Heart left ventricle (tissue), 16 donors: ENCODE measurements around the gene P2RX3. TPM values are rescaled to one million over a fixed set of nuclear protein-coding genes. Genes with fewer than 3 reads are reported as not detected.

ENCODE experiments used
- ATAC-seq, 4 donors: fragments of 200-7000 bp; cut with Tn5 transposase; one replicate each; pipeline ENCODE4 v1.9.1; 2020 to 2022; ENCODE audit warnings: moderate library complexity in 4 of 4, mild to moderate bottlenecking in 3 of 4, moderate number of reproducible peaks in 1 of 4
- DNase-seq, 5 donors: peaks; one replicate each; pipeline ENCODE4 v3.0.0-alpha.2; 2020
- H3K27ac ChIP-seq, 12 donors: fragments of 200-600 bp; sonication (generic) in 4 of 12; one replicate each; pipeline versions ENCODE4 v1.5.0 to v1.8.0; 2016 to 2022; ENCODE audit warnings: mild to moderate bottlenecking in 2 of 12
- H3K27me3 ChIP-seq, 9 donors: fragments of 200-600 bp; sonication (generic) in 2 of 9; one replicate each; pipeline versions ENCODE4 v1.5.1 to v1.8.0; 2016 to 2022; ENCODE audit warnings: mild to moderate bottlenecking in 3 of 9
- H3K36me3 ChIP-seq, 9 donors: fragments of 200-600 bp; sonication (generic) in 2 of 9; one replicate each; pipeline versions ENCODE4 v1.5.0 to v1.8.0; 2018 to 2022; ENCODE audit warnings: mild to moderate bottlenecking in 2 of 9
- H3K4me1 ChIP-seq, 12 donors: fragments of 200-600 bp; sonication (generic) in 4 of 12; one replicate each; pipeline versions ENCODE4 v1.5.0 to v1.8.0; 2016 to 2022; ENCODE audit warnings: mild to moderate bottlenecking in 3 of 12
- H3K4me3 ChIP-seq, 12 donors: fragments of 200-600 bp; sonication (generic) in 4 of 12; one replicate each; pipeline versions ENCODE4 v1.5.0 to v1.8.0; 2017 to 2022; ENCODE audit warnings: mild to moderate bottlenecking in 9 of 12, moderate library complexity in 4 of 12
- H3K9me3 ChIP-seq, 12 donors: fragments of 200-600 bp; sonication (generic) in 4 of 12; one replicate each; pipeline versions ENCODE4 v1.5.0 to v1.8.0; 2016 to 2022; ENCODE audit warnings: mild to moderate bottlenecking in 1 of 12
- CTCF ChIP-seq, 12 donors: fragments of 200-600 bp; sonication (generic) in 4 of 12; IDR thresholded peaks; one replicate each; pipeline versions ENCODE4 v1.5.0 to v1.8.0; 2018 to 2022; ENCODE audit warnings: antibody characterized with exemption in 12 of 12, mild to moderate bottlenecking in 5 of 12
- POLR2A ChIP-seq, 2 donors: fragments of 450-650 bp; IDR thresholded peaks; one replicate each; pipeline ENCODE4 v1.6.1; 2017; ENCODE audit warnings: antibody characterized with exemption in 2 of 2, mild to moderate bottlenecking in 2 of 2, moderate library complexity in 2 of 2
- whole genome bisulfite sequencing, 4 donors: extraction: QIAGEN DNeasy Blood & Tissue Kit in 2 of 4; methylation state at CpG; one replicate each; pipeline versions ENCODE4 v1.1.5 to v1.1.7; 2013 to 2018; 5-methylcytosine and 5-hydroxymethylcytosine counted together
- intact Hi-C, 10 donors: fragments of 100-400 bp; cut with DNase I; formaldehyde crosslinking; loops; one replicate each; pipeline versions ENCODE4 v1.11.1 to v1.14.2; 2022
- polyA plus RNA-seq, 2 donors: library from polyadenylated mRNA; stranded (reverse); fragments of 200-250 nt; gene quantifications; one replicate each; pipeline ENCODE4 v1.2.3, GENCODE V29; 2013
- total RNA-seq, 9 donors: library from RNA; depleted of rRNA in 2 of 9; stranded (reverse); fragments of >200 nt in 2 of 9; fragmentation: NEBNext Ultra II Directional in 3 of 9; extraction: Animal tissue kit (Norgen Biotek cat#: 25700) in 3 of 9; gene quantifications; one replicate each; pipeline versions ENCODE4 v1.1.0 to v1.2.4, GENCODE V29; 2016 to 2023
- donor health status: ischemic (EF 13 %, LVEDD 7.1; RV severe dilation, severe dysfunction).
- donor health status: healthy with polysubstance abuse.
- donor health status: DM: no; HTN: yes; CAD: no.
- donor health status: DM: no; HTN: no; CAD: no.
- donor health status: ischemic (EF 25% LVEDD 6.9; RV normal size, moderate dysfunction).
- donor health status: ischemic (EF 25% LVEDD 5.7; RV mildly dilated, moderate dysfunction).
- donor health status: healthy.
- donor health status: DM: yes; HTN: yes; CAD: no.
- donor health status: ischemic (EF 35%, LVEDD 5.7; RV mildly dilated, moderate dysfunction).
- donor health status: nonischemic (EF 11% LVEDD 7.7; RV severe dilation, severe dysfunction).
- donor health status: DM: yes; HTN: yes; CAD: no.
- donor health status: PGD.
- donor health status: ischemic (EF 29% LVEDD 5.4; RV normal size, mild dysfunction).
- donor health status: nonischemic (EF 23%, LVEDD 6.1; RV moderate dilation, normal function).

The P2RX3 gene
- total and polyA plus RNA-seq, 11 donors: 0.35 to 7.1 (median 1.3) TPM

- no peak for ATAC-seq
Measured at GRCh38 chr11:57332694-57333440, 5.3 kb upstream of the P2RX3 start.

GRCh38 chr11:57335023-57335342, 3.2 kb upstream of the P2RX3 start:
- Histone ChIP-seq H3K4me1 (peaks cover 0 to 25% (median 16%) of the 10 kb centered on the region in 12 donors), H3K4me3 (peak overlapping the region; percentile 62 to 94 (median 84)), H3K9me3 (no peaks in the 10 kb centered on the region), H3K36me3 (peaks cover 0 to 44% (median 40%) of the 10 kb centered on the region in 9 donors), H3K27me3 (no peaks in the 10 kb centered on the region), H3K27ac (peak overlapping the region; percentile 70 to 96 (median 84))
- ATAC-seq (no peak), DNase-seq (peak in 1 of 5 donors; percentile 43)
- WGBS, 4 donors: 4 to 12% (median 6%) methylated on average over 4 to 7 of the region's 7 CpGs
- intact Hi-C loops: loop anchor here in 1 of 10 donors (5.0 kb wide), 1 partner anchor 192 kb away; no protein-coding TSS in a partner anchor
- TF ChIP-seq POLR2A (IDR thresholded peaks at IDR 0.05) (no peak), CTCF (IDR thresholded peaks at IDR 0.05) (no peak)

More at GRCh38 chr11:57332694-57333440, 5.3 kb upstream of the P2RX3 start:
- Histone ChIP-seq H3K27ac (no peak overlapping the region), H3K4me1 (peaks cover 0 to 25% (median 16%) of the 10 kb centered on the region in 12 donors), H3K4me3 (no peak overlapping the region), H3K27me3 (no peaks in the 10 kb centered on the region), H3K9me3 (no peaks in the 10 kb centered on the region), H3K36me3 (peaks cover 0 to 65% (median 61%) of the 10 kb centered on the region in 9 donors)
- peak in 1 of 5 donors; percentile 20 for DNase-seq
- WGBS, 4 donors: 88 to 94% (median 93%) methylated on average over 9 to 11 of the region's 11 CpGs
- no peak for TF ChIP-seq CTCF (IDR thresholded peaks at IDR 0.05)
- no peak for TF ChIP-seq POLR2A (IDR thresholded peaks at IDR 0.05)
- intact Hi-C loops: no loop called here

GRCh38 chr11:57335343-57336110, 2.6 kb upstream of the P2RX3 start, which contains the start of gene SSRP1:
Gene SSRP1 (minus strand): TSS chr11:57335892. CDS start chr11:57335121, 771 bp downstream.
- no peaks in the 10 kb centered on the region for H3K9me3 ChIP-seq
- intact Hi-C loops: loop anchor here in 1 of 10 donors (5.0 kb wide), 1 partner anchor 192 kb away; no protein-coding TSS in a partner anchor
- no peaks in the 10 kb centered on the region for H3K27me3 ChIP-seq
- H3K36me3 ChIP-seq: peaks cover 0 to 39% (median 34%) of the 10 kb centered on the region in 9 donors
- DNase-seq (peak; percentile 89 to 94 (median 93)), ATAC-seq (peak; percentile 98 to 99 (median 98))
- TF ChIP-seq CTCF (IDR thresholded peaks at IDR 0.05): peak in 1 of 12 donors; percentile 24
- TF ChIP-seq POLR2A (IDR thresholded peaks at IDR 0.05): peak in 1 of 2 donors; percentile 36
- 0 to 1% (median 0%) methylated on average over 21 to 69 of the region's 69 CpGs for WGBS, 4 donors
- H3K4me3 ChIP-seq: peak within 1 kb of the TSS; percentile 62 to 94 (median 84)
- H3K4me1 ChIP-seq: peaks cover 0 to 25% (median 16%) of the 10 kb centered on the region in 12 donors
- peak within 1 kb of the TSS; percentile 70 to 96 (median 84) for H3K27ac ChIP-seq
